Activated CD4-positive, alpha-beta T cell treated with anti-CD3 and anti-CD28 coated beads, Interleukin-2, amount 50 U/mL, for 24 hours (primary cell): ENCODE results near the gene CALR3.
"Not testable (repeated sequence)": the region's sequence is repeated elsewhere in the genome, so short reads cannot be mapped to it uniquely, and the experiment has no call there.

Experiments
- DNase-seq, 2 donors: peaks; one replicate each; pipeline ENCODE4 v3.0.0-alpha.2; 2020; ENCODE audit warnings: low read depth in 1 of 2, low spot score in 1 of 2

Gene CALR3

DNA sequence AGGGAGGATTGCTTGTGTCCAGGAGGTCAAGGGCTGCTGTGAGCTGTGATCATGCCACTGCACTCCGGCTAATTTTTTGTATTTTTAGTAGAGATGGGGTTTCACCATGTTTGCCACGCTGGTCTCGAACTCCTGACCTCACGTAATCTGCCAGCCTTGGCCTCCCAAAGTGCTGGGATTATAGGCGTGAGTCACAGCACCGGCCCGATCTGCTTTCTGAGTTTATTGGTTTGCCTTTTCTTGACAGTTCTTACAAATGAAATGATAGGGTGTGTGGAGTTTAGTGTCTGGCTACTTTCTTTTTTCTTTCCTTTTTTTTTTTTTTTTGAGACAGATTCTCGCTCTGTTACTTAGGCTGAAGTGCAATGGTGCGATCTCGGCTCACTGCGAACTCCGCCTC lies 1.1 kb upstream of the CALR3 start:
- DNase-seq: no peak

DNA sequence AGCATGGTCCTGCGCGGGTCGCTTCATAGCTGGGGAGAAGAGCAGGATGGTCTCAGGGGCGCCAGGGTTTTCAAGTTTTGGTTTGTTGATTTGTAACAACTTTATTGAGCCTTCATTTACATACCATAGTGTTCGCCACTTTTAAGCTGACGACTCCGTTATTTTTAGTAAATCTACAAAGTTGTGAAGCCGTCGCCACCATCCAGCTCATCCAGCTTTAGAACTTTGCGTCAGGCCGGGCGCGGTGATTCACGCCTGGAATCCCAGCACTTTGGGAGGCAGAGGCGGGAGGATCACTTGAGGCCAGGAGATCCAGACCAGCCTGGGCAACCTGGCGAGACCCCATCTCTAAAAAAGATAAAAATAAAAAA lies 631 bp upstream of the CALR3 start:
- no peak for DNase-seq

DNA sequence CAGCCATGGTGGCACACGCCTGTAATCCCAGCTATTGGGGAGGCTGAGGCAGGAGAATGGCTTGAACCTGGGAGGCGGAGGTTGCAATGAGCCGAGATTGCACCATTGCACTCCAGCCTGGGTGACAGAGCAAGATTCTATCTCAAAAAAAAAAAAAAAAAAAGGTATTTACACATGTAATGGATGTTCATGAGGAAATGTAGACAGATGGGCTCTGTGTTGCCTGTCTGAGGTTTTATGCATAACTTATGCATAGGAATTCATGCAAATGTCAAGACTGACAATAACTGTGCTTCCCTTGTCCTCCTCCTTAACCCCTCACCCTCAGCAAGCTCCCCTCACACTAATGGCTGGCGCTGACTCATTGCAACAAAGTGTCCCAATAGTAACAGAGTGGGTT lies 9.5 kb downstream of the CALR3 start:
- DNase-seq: not testable (repeated sequence)

DNA sequence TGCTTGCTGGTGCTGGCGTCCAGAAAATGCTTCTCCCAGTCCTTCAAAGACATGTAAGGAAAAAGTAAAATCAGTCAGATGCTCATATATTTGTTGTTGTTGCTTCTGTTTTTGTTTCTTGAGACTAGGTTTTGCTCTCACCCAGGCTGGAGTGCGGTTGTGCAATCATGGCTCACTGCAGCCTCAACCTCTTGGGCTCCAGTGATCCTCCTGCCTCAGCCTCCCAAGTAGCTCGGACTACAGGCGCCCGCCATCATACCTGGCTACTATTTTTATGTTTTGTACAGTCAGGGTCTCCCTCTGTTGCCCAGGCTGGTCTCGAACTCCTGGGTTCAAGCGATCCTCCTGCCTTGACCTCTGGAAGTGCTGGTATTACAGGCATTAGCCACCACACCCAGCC lies 13.2 kb downstream of the CALR3 start:
- DNase-seq: no peak

DNA sequence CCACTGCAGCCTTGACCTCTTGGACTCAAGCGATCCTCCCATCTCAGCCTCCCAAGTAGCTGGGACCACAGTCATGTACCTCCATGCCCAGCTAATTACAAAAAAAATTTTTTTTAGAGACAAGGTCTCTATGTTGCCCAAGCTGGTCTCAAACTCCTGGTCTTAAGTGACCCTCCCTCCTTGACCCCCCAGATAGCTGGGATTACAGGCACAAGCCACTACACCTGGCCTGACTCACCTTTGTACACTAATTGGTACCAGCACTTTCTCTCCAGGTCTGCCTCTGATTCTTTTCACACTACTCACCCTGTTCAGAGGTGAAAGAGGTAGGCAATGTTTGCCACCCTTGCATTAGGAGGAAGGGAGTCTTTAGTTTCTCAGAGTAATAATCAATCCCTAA lies 18.7 kb downstream of the CALR3 start:
- no peak for DNase-seq

DNA sequence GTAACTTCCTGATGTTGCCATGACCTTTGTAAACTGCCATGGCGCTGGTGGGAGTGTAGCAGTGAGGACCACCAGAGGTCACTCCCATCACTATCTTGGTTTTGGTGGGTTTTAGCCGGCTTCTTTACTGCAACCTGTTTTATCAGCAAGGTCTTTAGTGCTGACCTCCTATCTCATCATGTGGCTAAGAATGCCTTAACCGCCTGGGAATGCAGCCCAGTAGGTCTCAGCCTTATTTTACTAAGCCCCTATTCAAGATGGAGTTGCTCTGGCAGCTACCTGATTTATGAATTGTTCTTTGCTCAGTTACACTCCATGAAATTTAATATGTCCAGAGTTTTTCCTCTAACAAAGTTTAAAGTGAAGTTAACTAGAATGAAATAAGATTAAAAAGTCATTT lies 19.6 kb downstream of the CALR3 start:
- DNase-seq: no peak

DNA sequence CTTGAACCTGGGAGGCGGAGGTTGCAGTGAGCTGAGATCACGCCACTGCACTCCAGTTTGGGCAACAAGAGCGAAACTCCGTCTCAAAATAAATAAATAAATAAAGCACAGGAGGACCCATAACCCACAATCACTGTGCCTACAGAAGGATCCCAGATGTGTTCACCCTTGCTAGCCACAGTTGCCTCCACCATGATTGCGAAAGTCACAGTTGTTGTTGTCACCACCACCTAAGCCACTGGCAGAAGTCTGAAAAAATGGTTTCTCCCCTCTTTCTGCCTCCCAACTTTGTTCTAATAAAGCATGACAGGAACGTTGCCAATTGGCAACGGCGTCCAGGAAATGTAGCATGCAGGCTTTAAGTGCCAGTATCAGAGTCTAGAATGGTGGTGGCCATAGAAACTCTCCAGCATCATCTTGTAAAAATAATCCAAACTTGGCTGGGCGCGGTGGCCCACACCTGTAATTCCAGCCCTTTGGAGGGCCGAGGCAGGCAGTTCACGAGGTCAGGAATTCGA lies 22.0 kb downstream of the CALR3 start:
- no peak for DNase-seq

DNA sequence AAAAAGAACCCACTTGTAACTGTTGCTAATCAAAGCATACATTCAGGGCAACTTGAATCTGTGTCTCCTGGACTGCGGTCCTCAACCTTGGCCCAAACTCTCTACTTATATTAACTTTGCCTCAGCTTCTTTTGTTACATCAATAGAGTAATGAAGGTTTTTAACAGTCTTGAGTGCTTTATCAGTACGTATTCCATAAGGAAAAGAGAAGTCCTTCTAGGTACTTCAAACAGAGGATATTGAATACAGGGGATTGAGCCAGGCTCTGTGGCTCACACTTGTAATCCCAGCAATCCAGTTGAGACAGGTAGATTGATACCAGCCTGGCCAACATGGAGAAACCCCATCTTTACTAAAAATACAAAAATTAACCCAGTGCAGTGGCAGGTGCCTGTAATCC lies 23.0 kb downstream of the CALR3 start:
- DNase-seq: no peak

DNA sequence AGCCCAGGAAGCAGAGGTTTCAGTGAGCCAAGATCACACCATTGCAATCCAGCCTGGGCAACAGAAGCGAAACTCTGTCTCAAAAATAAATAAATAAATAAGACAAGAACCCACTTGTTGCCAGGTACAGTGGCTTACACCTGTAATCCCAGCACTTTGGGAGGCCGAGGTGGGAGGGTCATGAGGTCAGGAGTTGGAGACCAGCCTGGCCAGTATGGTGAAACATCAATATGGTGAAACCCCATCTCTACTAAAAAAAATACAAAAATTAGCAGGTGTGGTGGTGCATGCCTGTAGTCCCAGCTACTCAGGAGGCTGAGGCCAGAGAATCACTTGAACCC lies 23.4 kb downstream of the CALR3 start:
- DNase-seq: not testable (repeated sequence)

DNA sequence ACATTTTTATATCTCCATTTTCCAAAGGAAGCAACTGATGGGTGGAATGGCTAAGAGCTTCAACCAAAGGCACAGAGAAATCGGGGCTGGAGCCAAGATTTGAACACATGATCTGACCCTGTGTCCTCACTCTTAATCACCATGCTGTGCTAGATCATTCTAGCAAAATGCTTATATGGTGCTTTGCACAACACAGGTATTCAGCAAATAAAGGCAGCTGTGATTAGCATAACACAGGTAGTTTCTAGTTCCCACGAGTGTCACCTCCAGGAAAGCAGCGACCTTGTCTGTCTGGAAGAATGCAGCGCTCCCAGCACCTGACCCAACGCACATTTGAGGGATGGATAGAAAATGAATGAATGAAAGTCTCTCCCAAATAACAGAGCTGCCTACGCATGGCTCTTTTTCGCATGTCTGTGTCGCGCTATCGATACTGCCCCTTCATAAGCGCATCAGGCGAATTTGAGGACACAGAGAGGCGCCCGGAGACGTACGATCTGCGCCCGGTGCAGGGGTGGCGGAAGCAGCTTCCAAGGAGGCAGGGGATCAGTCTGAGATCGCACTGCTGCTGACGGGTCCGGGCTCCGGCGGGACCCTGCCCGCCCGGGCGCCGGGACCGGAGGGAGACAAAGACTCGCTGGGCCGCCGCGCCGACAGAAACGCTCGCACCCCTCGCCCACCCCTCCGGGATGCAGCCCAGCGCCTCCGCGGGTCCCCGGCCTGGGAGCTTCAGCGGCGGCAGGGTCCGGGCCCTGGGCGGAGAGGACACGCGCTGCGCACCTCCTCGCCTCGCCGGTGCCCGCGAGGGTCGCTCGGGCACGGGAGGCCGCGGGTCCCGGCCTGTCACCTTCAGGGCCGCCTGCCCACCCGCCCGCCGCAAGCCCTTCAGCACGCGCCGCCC lies 24.8 kb downstream of the CALR3 start:
- DNase-seq: no peak

DNA sequence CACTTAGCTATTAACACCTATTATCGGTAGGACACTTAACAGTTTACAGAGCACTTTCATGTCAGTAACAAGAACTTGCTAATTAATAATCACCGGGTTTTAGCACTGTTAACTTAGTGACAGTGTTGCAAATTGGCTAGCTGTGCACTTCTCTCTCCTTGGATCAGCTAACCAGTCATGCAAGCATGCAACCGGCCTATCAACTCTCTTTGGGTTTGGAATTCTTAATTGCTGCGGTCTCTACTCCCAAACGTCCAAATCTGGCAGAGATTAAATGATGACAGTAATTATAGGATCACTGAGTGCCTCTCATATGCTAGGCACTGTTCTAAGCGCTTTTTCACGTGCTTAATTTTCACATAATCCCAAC lies 25.4 kb downstream of the CALR3 start:
- DNase-seq: no peak

DNA sequence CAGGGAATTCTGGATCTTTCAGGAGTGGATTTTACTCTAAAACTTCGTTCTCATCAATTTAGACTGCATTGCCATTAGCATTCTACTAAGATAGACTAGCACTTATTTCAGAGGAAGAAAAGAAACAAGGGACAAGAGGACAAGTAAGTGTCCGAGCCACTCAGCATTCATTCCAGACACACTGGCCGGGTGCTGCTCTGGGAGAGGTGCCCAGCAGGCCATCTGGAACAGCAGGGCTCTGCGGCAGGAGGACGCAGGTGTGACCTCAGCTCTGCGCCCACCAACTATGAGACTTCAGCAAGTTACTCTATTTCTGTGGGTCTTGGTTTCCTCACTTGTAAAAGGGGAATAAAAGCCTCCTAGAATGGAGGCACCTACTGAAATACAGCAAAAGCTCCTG lies 28.4 kb downstream of the CALR3 start:
- DNase-seq: no peak

DNA sequence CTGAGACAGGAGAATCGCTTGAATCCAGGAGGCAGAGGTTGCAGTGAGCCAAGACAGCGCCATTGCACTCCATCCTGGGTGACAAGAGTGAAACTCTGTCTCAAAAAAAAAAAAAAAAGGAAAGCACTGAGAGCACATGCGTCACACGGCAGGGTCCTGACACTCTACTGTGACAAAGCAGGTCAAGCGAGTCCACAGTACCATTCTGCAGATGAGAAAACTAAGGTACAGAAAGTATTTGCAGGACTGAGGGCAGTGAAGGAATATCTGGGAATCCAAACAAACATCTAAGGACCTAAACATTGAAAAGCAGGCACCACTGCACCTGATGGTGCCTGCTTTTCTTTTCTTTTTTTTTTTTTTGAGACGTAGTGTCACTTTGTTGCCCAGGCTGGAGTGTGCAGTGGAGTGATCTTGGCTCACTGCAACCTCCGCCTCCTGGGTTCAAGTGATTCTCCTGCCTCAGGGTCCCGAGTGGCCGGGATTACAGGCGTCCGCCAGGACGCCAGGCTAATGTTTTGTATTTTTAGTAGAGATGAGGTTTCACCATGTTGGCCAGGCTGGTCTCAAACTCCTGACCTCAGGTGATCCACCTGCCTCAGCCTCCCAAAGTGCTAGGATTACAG lies 29.1 kb downstream of the CALR3 start:
- DNase-seq: not testable (repeated sequence)

DNA sequence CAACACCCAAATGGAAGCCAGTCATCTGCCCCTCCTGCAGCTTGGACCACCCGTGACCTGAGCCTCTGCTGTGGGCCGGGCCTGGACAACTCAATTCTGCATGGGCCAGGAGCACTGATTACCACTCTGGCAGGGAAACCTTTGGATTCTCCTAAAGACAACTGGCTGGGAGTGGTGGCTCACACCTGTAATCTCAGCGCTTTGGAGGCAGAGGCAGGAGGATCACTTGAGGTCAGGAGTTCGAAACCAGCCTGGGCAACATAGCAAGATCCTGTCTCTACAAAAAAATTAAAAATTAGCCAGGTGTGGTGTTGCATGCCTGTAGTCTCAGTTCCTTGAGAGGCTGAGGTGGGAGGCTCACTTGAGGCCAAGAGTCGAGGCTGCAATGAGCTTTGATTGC lies 30.7 kb downstream of the CALR3 start:
- DNase-seq: no peak

DNA sequence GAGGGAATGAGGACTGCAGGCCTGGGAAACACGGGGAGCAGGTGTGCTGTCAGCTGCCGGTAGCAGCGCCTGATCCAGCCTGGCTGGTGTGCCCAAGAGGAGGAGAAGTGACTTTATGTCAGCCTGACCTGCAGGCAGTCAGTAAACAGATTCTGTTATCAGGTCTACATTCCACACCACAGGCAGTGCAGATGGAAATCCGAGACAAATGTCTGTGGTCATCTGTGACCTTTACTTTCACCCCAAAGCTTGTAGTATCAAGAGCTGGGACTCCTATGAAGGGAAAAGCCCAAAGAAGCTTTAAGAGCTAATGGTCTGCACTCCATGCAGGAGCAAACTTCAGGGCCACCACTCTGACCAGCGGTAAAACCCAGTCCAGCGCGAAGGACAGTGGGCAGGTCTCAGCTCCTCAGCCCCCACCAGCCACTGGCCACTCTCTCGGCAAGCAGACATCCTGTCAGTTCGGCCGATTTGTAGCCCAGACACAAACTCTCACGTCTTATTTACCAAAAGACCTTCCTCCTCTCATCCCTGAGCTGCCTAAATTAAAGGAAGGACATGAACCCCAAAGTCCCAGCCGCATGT lies 31.9 kb downstream of the CALR3 start:
- DNase-seq: no peak

DNA sequence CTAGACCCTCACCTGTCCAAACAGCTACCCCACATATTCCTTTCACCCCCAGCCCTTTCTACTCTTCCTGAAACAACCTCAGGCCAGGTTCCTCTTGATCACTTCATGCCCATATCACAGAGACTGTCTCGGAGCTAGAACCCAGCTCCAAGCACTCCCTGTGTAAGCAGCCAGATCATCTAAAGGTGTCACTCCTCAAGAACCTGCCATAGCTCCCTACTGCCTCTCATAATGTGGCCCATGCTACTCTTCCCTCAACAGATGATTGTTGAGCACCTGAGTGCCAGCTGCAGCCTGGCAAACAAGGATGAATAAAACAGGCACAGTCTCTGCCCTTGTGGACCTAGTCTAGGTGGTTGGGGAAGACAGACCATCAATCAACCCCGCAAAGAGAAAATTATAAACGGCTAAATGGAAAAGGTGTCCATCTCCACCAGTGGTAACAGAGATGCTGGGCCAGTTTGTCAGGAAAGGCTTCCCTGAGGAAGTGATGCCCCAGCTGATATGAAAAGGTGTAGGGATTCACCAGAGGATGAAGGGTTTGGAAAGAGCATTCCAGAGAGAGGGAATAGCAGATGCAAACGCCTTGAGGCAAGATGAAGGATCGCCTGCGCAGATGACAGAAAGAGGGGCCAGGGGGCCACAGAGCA lies 32.5 kb downstream of the CALR3 start:
- no peak for DNase-seq

DNA sequence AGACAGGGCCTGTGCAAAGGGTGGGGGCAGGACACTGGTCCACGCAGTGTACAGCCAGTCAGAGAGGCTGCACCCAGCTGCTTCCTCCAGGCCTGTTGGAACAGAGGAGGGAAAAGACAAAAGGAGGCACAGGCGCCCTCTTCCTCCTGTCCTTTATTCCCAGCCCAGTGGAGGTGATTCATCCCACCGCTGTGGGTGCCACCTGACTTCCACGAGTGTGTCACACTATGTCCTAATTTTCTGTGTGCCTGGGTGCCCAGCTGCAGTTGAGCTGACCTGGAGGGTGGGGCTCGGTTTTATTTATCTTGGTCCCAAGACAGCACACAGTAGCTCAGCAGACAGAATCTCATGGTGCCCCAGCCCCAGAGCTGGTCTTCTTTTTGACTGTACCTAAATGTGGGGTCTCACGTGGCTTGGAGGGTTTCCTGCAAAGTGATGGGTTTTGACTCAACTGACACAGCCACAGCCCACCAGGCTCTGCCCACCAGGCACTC lies 33.2 kb downstream of the CALR3 start:
- DNase-seq: no peak

DNA sequence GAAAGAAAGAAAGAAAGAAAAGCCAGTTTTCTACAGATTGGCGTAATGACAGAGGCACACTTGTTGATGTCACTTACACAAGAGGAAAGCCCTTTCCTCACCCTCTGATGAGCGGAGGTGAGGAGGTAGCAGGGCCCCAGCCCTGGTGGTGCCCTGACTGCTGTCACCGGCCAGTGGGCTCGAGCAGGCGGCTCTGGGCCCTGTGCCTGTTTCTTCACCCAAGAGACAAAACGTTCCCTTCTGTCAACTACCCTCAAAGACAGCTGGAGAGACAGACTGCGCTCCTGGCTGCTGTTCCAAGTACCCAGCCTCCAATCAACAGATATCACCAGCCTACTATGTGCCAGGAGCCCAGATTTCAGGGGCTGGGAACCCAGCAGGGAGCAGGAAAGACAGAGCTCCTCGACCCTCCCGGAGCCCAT lies 34.3 kb downstream of the CALR3 start:
- DNase-seq: no peak

DNA sequence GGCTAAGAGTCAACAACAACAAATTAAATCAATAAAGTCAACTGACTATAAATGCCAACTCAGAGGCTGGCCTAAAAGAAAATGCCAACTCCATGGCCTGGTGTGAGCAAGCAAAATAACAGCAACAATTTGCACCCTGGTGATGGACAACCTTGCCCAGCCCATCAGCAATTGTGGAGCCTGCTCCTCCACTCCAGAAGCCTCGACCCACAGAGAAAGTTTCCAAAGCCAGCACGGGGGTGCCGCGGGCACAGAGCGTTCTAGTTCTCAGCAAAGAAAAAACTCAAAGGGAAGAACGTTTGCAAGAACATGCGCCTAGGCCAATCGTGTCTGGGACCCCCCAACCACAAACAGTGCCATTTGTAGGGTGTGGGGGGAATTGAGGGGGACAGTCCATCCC lies 35.5 kb downstream of the CALR3 start:
- DNase-seq: no peak

DNA sequence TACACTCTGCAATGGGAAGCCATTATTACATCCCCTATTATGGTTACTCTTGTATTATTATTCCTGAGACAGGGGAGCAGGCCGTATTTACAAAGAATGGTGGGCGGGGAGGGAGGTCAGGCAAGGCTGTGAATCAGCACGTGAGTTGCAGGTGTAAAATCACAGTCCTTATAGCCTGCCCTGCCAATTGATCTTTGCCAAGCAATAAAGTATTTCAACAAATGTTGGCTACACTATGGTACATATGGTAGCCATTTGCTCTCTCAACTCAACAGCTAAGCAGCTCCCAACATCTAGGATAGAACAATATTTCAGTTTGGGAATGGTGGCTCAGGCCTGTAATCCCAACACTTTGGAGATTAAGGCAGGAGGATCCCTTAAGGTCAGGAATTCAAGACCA lies 36.3 kb downstream of the CALR3 start:
- no peak for DNase-seq

DNA sequence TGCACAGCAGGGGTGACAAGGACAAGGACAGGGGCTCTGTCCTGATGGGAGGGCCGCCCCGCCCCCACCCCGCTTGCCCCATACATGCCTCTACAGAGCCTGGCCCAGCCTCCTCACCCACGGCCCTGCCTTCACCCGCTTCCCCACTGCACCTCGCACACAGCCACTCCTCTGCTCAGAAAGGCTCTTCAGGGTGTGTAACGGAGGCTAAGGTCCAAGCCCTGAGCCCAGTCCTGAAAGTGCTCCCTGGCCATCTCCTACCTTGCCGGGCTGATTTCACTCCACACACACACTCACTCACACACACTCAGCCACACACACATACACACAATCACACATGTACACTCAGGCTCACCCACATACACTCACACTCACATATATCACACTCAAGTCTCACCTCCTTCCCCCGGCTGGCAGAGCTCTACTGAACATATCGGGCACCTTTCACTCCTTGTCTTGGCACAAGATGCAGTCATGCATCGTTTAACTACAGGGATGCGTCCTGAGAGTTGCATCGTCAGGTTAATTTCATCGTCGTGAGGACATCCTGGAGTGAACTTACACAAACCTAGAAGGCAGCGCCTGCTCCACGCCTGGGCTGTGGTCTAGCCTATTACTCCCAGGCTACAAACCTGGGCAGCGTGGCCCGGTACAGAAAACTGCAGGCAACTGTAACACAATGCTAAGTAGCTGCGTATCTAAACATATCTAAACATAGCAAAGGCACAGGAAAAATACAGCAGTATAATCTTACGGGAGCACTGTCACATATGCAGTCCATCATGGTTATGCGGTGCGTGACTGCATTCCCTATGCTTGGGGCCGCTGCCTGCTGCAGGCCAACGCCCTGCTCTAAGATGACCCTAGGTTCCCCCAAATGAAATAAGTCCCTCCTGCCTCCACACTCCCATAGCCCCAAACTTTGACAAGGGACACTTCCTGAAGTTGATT lies 37.3 kb downstream of the CALR3 start:
- DNase-seq: no peak
